ENCODE measurements around the gene MIS12.

Gene MIS12

DNA sequence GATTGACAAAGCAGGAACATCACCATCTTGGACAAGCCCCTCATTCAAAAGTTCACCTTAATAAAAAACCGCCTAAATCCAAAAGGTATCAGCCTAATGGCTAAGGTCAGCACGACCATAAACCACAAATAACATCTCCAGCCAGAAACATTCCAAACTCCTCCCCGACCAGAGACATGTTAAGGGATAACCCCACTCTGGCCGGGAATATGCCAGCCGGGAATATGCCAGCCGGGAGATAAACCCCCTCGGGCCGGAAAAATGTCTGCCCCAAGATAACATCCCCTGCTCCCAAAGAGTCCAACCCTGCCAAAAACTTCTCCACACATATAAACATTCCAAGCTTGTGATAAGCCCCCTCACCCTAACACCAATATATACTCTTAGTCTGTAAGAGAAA lies 18.9 kb upstream of the MIS12 start:
- TF ChIP-seq, protein P1, sequence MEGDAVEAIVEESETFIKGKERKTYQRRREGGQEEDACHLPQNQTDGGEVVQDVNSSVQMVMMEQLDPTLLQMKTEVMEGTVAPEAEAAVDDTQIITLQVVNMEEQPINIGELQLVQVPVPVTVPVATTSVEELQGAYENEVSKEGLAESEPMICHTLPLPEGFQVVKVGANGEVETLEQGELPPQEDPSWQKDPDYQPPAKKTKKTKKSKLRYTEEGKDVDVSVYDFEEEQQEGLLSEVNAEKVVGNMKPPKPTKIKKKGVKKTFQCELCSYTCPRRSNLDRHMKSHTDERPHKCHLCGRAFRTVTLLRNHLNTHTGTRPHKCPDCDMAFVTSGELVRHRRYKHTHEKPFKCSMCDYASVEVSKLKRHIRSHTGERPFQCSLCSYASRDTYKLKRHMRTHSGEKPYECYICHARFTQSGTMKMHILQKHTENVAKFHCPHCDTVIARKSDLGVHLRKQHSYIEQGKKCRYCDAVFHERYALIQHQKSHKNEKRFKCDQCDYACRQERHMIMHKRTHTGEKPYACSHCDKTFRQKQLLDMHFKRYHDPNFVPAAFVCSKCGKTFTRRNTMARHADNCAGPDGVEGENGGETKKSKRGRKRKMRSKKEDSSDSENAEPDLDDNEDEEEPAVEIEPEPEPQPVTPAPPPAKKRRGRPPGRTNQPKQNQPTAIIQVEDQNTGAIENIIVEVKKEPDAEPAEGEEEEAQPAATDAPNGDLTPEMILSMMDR (IDR thresholded peaks at IDR 0.05; ENCODE audit: poor library complexity, severe bottlenecking), result no peak
- peaks cover 9% of the 10 kb centered on the region for H3K4me1 ChIP-seq (ENCODE audit: insufficient read depth, poor library complexity, severe bottlenecking)
- H3K27ac ChIP-seq (ENCODE audit: poor library complexity, severe bottlenecking), result peak overlapping the region; percentile 51
- ATAC-seq (ENCODE audit: low read depth), result 0 out of 3 replicates have a peak, but pooled peaks have one; percentile 13
- H3K27me3 ChIP-seq (ENCODE audit: insufficient read depth, poor library complexity, severe bottlenecking), result no peaks in the 10 kb centered on the region
- peaks cover 21% of the 10 kb centered on the region for H3K36me3 ChIP-seq (ENCODE audit: low read depth)
- no peaks in the 10 kb centered on the region for H3K9me3 ChIP-seq (ENCODE audit: severe bottlenecking)
- peak overlapping the region; percentile 96 for H3K4me3 ChIP-seq (ENCODE audit: severe bottlenecking)
- no peak for DNase-seq (ENCODE audit: low spot score)

DNA sequence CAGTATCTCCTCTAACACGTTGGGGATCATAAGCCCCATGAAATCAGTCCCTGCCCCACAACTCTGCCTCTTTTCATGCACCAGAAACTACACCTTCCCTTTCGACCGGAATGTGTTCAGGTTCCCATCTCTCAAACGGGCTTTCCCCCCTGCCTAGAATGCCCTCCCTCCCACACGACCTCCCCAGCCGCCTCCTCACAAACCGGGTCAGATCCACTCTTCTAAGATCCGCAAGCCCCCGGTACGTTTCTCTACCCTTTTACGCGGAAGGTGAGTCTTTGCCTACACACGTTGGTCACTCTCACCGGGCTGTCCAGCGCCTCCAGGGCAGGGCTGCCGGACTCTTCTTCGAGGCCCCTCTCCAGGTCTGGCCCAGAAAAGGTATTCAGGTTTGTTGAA lies 18.3 kb upstream of the MIS12 start:
- no peaks in the 10 kb centered on the region for H3K9me3 ChIP-seq (ENCODE audit: severe bottlenecking)
- peaks cover 9% of the 10 kb centered on the region for H3K4me1 ChIP-seq (ENCODE audit: insufficient read depth, poor library complexity, severe bottlenecking)
- H3K27ac ChIP-seq (ENCODE audit: poor library complexity, severe bottlenecking), result peak overlapping the region; percentile 51
- H3K27me3 ChIP-seq (ENCODE audit: insufficient read depth, poor library complexity, severe bottlenecking), result no peaks in the 10 kb centered on the region
- H3K4me3 ChIP-seq (ENCODE audit: severe bottlenecking), result peak overlapping the region; percentile 96
- peaks cover 21% of the 10 kb centered on the region for H3K36me3 ChIP-seq (ENCODE audit: low read depth)
- peak; percentile 13; the same call in 2 of the 3 replicates for ATAC-seq (ENCODE audit: low read depth)
- no peak for DNase-seq (ENCODE audit: low spot score)
- TF ChIP-seq, protein P1 (IDR thresholded peaks at IDR 0.05; ENCODE audit: poor library complexity, severe bottlenecking), result no peak

DNA sequence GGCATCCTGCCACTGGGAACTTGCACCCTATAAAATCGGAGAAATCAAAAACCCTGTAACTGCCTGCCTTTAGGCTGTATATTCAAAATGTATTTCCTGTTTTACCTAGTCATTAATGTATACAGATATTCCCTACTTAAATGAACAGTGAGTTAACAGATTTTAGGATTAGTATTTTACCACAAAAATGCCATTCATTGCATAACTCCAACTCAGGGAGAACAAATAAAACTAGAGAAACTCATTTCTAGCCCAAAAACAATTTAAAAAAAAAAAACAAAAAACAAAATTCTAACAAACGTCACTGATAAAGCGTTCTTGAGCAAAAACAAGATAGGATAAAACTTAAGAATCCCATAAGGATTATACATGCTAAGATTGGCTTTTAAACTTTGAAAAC lies 13.9 kb upstream of the MIS12 start:
- Histone ChIP-seq H3K9me3 (ENCODE audit: severe bottlenecking) (no peaks in the 10 kb centered on the region), H3K27ac (ENCODE audit: poor library complexity, severe bottlenecking) (no peak overlapping the region), H3K27me3 (ENCODE audit: insufficient read depth, poor library complexity, severe bottlenecking) (no peaks in the 10 kb centered on the region), H3K4me1 (ENCODE audit: insufficient read depth, poor library complexity, severe bottlenecking) (peaks cover 4% of the 10 kb centered on the region), H3K4me3 (ENCODE audit: severe bottlenecking) (no peak overlapping the region), H3K36me3 (ENCODE audit: low read depth) (peaks cover 50% of the 10 kb centered on the region)
- TF ChIP-seq, protein P1 (IDR thresholded peaks at IDR 0.05; ENCODE audit: poor library complexity, severe bottlenecking), result no peak
- DNase-seq (ENCODE audit: low spot score) (no peak), ATAC-seq (ENCODE audit: low read depth) (no peak)

DNA sequence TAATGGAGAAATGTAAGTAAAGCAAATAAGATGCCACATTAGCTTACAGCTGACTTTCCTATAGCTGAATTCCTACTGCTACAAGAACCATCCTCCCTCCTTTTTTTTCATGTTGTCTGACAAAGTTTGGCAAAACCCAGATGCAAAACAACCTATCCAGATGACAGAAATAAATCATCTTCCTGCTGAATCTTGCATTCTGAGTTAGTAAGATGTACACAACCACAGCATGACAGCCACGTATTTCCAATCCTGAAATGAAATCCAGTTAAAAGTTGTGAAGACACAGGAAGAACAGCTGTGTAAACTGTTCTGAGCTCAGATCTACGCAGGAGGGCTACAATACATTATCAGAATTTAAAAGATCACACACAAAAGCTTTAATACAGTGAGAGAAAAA lies 12.5 kb upstream of the MIS12 start:
- no peak overlapping the region for H3K27ac ChIP-seq (ENCODE audit: poor library complexity, severe bottlenecking)
- no peak overlapping the region for H3K4me3 ChIP-seq (ENCODE audit: severe bottlenecking)
- ATAC-seq (ENCODE audit: low read depth) (no peak), DNase-seq (ENCODE audit: low spot score) (no peak)
- TF ChIP-seq, protein P1 (IDR thresholded peaks at IDR 0.05; ENCODE audit: poor library complexity, severe bottlenecking), result no peak
- peaks cover 4% of the 10 kb centered on the region for H3K4me1 ChIP-seq (ENCODE audit: insufficient read depth, poor library complexity, severe bottlenecking)
- H3K9me3 ChIP-seq (ENCODE audit: severe bottlenecking), result no peaks in the 10 kb centered on the region
- H3K27me3 ChIP-seq (ENCODE audit: insufficient read depth, poor library complexity, severe bottlenecking), result no peaks in the 10 kb centered on the region
- H3K36me3 ChIP-seq (ENCODE audit: low read depth), result peaks cover 64% of the 10 kb centered on the region

DNA sequence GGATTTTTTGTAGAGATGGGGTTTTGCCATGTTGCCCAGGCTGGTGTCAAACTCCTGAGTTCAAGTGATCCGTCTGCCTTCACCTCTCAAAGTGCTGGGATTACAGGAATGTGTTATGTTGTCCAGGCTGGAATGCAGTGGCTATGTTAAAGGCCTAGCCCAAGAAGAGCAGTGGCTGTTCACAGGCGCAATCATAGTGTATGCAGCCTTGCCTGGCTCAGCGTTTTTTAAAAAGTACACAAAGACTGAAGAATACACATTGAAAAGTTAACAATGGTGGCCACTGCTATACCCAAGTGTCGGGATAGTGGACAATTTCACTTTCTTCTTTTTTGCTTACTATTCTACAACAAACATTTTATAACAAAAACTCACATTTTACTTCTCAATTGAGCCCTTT lies 7.4 kb upstream of the MIS12 start:
- no peak overlapping the region for H3K4me3 ChIP-seq (ENCODE audit: severe bottlenecking)
- H3K9me3 ChIP-seq (ENCODE audit: severe bottlenecking), result no peaks in the 10 kb centered on the region
- no peak overlapping the region for H3K27ac ChIP-seq (ENCODE audit: poor library complexity, severe bottlenecking)
- peaks cover 94% of the 10 kb centered on the region for H3K36me3 ChIP-seq (ENCODE audit: low read depth)
- DNase-seq (ENCODE audit: low spot score) (no peak), ATAC-seq (ENCODE audit: low read depth) (no peak)
- H3K4me1 ChIP-seq (ENCODE audit: insufficient read depth, poor library complexity, severe bottlenecking), result no peaks in the 10 kb centered on the region
- H3K27me3 ChIP-seq (ENCODE audit: insufficient read depth, poor library complexity, severe bottlenecking), result no peaks in the 10 kb centered on the region
- TF ChIP-seq, protein P1 (IDR thresholded peaks at IDR 0.05; ENCODE audit: poor library complexity, severe bottlenecking), result no peak
